Activated T-cell treated with anti-CD3 and anti-CD28 coated beads, Interleukin-2, amount 50 U/mL, for 1 hour (primary cell): Measurements from ENCODE around the gene ARFGEF3.
A peak's percentile ranks its signal among the peaks of the same experiment; 100 is the strongest.
"Not testable (repeated sequence)": the region's sequence is repeated elsewhere in the genome, so short reads cannot be mapped to it uniquely, and the experiment has no call there.

Experiments
- DNase-seq: peaks from one replicate; pipeline ENCODE4 v3.0.0-alpha.2; 2020

The ARFGEF3 gene

DNA sequence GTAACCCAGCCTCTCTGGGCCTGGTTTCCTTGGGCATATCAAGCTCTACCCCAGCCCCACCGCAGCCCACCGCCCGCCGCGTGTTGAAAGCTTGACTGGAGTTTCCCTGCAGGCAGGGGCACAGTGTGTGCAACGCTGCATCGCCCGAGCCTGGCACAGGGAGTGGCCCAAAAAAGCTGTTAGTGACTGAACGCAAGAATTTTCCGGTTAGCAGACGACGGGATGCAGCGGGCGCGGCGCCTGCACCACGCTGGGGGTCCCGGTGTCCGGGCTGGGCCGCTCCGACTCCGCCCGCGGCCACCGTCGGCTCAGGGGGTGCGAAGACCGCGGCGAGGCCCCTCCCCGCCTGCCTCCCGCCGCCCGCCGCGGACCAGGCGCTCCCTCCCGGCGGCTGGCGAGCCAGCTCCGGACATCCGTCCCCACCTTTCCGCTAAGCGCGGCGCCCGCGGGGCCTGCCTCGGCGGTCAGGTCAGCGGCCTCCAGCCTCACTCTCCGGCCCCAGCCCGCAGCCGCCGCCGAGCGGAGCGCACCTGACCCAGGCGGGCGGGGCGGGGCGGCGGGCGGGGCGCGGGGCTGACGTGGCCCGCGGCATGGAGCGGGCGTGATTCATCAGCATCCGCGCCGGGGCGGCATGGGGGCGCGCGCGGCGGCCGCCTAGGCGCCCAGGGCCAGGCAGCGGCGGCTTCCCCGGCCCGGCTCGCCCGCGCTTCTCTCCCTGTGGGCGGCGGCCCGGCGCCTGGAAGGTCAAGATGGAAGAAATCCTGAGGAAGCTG lies at the start of gene ARFGEF3:
Gene ARFGEF3, plus strand, starts transcription at position 602 of the 773 bp plus-strand sequence. Its CDS starts 148 bp downstream, at position 750.
- DNase-seq: peak; percentile 65

GRCh38 chr6:138113588-138114210 lies 48.0 kb upstream of the ARFGEF3 start:
- no peak for DNase-seq

DNA sequence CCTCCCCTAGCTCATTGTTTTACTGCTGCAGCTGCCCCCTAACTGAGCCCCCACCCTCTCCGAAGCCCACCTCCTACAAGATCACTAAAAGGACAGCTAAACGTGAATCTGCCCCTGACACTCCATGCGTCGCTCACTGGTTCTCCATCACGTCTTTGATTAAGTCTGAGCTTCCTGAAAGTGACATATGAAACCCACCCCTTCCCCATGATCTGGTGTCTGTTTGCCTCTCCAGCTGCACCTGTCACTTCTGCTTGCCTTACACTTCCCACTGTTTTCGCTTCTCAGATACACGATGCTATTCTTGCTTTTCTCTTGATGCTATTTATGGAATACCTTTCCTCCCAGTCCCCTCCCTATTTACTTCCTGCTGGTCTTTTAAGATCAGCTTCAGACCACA lies 46.5 kb upstream of the ARFGEF3 start:
- DNase-seq: no peak

- DNase-seq: peak; percentile 24
Observed at GRCh38 chr6:138115877-138116660, 45.7 kb upstream of the ARFGEF3 start.

- no peak for DNase-seq
Observed at GRCh38 chr6:138116661-138116999, 45.1 kb upstream of the ARFGEF3 start.

DNA sequence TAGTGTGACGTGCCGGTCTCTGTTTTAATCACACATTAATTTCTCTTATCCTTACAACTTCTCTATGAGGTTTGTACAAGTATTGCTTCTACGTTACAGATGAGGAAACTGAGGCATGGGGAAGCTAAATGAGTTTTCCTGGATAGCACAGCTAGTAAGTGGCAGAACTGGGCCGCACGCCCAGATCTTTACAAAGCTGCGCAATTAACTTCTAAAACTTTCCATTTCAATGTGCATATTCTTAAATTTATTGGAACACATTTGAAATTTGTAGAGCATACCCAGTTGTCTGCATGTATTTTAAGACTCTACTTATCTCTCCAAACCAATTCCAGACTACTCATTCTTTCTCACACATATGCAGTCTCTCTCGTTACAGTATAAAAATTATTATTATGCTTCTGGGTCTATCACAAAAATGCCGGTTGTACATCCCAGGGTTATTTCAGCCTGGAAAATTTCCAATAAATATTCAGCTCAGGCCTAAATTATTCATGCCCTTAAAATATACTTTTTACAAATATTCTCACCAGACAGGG lies 44.3 kb upstream of the ARFGEF3 start:
- DNase-seq: no peak

DNA sequence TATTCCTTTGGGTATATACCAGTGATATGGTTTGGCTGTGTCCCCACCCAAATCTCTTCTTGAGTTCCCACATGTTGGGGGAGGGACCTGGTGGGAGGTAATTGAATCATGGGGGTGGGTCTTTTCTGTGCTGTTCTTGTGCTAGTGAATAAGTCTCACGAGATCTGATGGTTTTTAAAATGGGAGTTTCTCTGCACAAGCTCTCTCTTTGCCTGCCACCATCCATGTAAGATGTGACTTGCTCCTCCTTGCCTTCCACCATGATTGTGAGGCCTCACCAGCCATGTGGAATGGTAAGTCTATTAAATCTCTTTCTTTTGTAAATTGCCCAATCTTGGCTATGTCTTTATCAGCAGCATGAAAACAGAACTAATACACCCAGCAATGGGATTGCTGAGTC lies 42.5 kb upstream of the ARFGEF3 start:
- DNase-seq: not testable (repeated sequence)

- DNase-seq: no peak
Observed at GRCh38 chr6:138119976-138120375, 41.8 kb upstream of the ARFGEF3 start.

DNA sequence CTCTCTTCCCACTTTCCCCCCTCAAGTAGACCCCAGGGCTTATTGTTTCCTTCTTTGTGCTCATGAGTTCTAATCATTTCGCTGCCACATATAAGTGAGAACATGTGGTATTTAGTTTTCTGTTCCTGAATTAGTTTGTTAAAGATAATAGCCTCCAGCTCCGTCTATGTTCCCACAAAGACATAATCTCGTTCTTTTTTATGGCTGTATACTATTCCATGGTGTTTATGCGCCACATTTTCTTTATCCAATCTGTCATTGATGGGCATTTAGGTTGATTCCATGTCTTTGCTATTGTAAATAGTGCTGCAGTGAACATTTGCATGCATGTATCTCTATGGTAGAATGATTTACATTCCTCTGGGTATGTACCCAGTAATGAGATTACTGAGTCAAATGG lies 37.6 kb upstream of the ARFGEF3 start:
- no peak for DNase-seq

DNA sequence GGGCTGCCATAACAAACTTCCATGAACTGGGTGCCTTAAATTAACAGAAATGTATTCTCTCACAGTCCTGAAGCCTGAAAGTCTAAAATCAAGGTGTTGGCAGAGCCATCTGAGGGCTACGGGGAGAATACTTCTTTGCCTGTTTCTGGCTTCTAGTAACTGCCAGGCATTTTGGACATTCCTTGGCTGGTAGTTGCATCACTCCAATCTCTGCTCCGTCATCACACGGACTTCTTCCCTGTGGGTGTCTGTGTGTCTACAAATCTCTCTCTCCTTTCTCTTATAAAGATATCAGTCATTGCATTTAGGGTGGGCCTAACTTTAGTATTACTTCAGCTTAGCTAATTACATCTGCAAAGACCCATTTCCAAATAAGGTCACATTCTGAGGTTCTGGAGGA lies 33.6 kb upstream of the ARFGEF3 start:
- no peak for DNase-seq

- DNase-seq: no peak
Observed at GRCh38 chr6:138129190-138129589, 32.5 kb upstream of the ARFGEF3 start.

DNA sequence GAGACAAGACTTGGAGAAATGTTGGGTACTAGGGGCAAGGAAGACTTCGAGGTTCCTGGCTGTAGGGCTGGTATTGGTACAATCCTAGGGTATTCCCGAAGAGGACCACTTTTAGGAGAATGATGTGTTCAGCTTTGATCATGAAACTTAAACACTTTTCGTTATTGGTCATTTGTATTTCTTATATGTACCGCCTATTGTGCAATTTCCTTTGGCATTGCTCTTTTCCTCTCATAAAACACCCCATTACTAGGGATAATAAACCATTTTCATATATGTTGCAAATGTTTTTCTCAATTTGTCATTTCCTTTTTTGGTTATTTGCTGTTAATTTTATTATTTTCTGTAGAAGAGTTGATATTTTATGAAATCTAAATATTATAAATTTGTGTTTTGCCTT lies 18.9 kb upstream of the ARFGEF3 start:
- DNase-seq: no peak

DNA sequence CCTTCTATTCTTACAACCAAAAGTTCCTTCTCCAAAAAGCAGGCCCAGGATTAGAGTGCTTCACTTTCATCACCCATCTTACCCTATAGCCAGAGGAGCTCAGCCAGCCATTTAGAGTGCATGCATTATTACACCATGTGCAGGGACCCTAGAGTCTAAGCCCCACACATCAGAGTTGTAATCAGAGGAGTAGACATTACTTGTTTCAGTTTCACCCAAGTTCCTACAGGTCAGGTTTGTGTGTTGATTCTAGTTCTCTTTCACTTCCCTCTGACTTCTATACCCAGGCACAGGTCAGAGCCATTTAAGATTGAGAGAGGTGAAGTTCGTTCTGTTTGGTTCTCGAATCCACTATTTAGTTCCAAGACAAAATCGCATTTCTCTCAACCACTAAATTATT lies 16.3 kb upstream of the ARFGEF3 start:
- DNase-seq: no peak

DNA sequence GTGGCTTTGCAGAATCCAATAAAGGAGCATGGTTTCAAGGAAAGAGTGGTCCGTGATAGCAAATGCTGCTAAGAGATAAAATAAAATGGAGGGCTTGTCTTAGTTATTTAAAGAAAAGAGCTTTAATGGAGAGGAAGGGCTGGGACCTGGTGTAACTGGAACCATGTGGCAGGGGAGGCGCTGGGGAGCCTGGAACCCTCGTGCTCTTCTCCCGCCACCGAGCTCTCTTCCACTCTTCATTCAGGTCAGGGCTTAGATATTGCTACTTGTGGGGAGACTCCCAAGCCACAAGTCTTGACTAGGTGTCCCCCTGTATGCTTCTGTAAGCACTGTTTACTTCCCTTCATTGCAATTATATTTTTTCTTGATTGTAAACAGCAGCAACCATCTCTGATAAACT lies 15.2 kb upstream of the ARFGEF3 start:
- DNase-seq: no peak

DNA sequence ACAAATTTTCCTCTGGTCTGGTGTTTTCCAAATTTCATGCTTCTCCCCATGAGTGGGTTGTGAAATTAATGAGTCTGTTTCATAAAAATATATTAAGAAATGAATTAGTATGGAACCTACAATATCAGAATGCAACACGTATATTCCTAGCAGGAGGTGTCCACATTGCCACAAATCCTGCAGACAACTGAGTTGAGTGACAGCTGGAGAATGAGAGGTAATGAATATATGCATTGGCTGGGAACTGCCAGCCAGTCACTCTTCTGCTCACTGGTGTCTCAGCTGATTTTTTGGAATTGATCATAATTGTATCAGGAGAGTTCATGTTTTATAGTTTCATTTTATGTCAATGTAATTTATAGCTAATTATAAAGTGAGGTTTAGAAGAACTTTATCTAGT lies 6.3 kb upstream of the ARFGEF3 start:
- DNase-seq: no peak

- no peak for DNase-seq
Observed at GRCh38 chr6:138157986-138158638, 3.6 kb upstream of the ARFGEF3 start.

GRCh38 chr6:138159246-138159645 lies 2.5 kb upstream of the ARFGEF3 start:
- no peak for DNase-seq

DNA sequence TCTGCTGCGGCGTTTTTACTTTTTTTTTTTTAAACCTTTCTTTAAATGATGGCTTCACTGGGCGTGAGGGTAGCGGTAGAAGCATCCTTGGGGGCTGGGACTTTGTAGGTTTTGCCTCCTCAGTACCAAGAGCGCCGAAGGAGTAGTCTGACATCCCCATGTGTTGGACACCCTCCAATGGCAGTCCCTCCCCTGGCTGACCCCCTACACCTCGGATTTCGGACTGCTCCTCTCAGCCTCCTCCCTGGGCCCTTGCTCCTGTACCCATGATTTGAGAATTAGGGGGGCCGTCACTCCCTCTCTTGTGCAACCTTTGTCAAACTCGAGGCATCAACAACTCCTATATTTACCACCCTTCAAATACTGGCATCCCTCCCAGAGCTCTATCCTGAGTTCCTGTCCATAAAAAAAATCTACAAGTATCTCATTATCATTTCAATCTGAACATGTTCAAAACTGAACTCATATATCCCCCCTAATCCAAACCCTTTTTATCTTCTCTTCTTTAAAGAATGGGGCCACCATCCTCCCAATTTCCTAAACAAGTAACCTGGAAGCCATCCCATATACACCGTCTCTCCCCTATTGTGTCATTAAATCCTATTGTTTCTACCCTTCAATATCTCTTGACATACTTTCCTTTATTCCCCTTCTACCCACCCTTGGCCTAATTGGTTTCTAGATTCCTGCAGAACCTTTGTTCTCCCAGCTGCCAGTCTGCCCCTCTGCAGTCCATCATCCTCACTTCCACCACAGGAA lies 1.2 kb upstream of the ARFGEF3 start:
- DNase-seq: no peak

DNA sequence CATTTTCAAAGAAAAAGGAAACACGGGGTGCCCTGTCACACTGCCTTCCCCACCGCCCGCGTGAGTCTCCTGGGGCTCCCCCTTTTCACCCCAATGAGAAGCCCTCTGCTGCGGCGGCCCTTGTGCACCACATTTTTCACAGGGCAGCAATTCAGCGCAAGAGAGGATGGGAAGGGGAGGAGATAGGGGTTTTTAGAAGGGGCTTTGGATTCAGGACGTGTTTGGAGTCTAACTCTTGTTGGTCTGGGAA lies 726 bp upstream of the ARFGEF3 start:
- DNase-seq: no peak

GRCh38 chr6:138162111-138162954 lies 594 bp downstream of the ARFGEF3 start:
- peak; percentile 19 for DNase-seq

DNA sequence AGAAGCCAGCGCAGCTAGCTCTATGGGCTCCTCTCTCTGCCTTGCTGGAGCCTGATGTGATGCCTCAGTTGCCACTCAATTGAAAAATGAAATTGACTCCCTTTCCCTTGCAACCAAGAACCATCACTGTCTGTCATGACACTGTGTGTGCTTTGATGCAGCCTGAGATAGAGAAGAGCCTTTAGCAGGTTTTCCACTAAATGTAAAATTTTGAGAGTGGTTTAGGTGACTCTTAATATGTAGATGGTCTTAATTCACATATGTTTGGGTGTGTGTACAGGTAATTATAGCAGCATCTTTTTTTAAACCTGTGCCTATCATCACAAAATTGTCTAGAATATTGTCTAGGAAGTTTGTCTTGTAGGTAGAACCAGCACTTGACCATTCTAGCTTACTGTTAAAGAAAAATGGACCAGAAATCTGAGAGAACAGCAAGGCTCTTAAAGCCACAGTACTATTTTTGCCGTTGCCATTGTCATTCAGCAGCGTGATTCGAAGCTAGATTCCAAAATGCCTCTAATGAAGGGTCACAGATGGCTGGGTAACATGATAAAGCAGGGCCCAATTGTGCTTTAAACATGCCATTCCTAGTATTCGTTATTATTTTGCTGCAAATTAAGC lies 1.3 kb downstream of the ARFGEF3 start:
- DNase-seq: no peak
